NCI-H1092 (cell line): Measurements from ENCODE around the gene MIAT.
"Not testable (repeated sequence)": the region's sequence is repeated elsewhere in the genome, so short reads cannot be mapped to it uniquely, and the experiment has no call there.

Experiments
- DNase-seq: peaks from one replicate; lab custom pipeline; 2025; lab: John Stamatoyannopoulos, UW

MIAT gene

DNA sequence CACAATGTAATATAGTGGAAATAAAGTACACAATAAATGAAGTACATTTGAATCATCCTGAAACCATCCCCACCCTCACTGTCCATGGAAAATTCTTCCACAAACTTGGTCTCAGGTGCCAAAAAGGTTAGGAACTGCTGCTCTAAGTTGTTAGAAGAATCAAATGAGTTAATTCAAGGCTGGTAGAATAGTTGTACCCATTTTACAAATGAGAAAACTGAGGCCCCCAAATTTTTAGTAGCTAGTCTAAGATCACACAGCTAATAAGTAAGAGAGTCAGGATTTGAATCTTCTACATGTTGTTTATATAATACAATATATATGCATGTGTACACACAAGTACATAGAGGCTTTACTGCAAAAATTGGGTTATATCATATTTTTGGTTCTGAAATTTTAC lies 43.1 kb downstream of the MIAT start:
- DNase-seq = no peak

DNA sequence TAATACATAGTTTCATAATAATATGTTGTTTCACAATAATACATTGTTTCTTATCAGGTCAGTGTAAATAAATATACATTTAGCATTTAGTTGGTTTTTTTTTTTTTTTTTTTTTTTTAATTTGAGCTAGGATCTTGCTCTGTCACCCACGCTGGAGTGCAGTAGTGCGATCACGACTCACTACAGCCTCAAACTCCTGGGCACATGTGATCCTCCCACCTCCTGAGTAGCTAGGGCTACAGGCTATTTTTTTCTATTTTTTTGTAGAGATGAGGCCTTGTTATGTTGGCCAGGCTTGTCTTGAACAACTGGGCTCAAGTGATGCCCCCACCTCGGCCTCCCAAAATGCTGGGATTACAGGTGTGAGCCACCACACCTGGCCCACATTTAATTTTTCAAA lies 43.5 kb downstream of the MIAT start:
- no peak for DNase-seq

DNA sequence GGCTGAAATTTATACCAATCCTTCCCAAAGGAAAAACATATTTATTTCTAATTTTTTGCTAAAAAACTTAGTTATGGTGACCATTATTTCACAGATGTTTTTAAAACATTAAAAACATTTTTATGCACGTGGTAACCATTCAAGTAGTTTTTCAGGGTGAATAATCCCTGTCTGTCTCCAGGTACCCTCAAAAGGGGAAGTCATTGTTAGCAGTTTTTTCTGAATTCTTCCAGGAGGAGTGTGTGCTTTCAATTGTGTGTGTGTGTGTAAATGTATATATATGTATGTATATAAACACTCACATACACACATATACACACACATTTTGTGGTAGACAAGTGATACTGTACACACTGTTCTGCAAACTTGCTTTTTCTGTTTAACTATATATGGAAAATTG lies 43.9 kb downstream of the MIAT start:
- DNase-seq = no peak

DNA sequence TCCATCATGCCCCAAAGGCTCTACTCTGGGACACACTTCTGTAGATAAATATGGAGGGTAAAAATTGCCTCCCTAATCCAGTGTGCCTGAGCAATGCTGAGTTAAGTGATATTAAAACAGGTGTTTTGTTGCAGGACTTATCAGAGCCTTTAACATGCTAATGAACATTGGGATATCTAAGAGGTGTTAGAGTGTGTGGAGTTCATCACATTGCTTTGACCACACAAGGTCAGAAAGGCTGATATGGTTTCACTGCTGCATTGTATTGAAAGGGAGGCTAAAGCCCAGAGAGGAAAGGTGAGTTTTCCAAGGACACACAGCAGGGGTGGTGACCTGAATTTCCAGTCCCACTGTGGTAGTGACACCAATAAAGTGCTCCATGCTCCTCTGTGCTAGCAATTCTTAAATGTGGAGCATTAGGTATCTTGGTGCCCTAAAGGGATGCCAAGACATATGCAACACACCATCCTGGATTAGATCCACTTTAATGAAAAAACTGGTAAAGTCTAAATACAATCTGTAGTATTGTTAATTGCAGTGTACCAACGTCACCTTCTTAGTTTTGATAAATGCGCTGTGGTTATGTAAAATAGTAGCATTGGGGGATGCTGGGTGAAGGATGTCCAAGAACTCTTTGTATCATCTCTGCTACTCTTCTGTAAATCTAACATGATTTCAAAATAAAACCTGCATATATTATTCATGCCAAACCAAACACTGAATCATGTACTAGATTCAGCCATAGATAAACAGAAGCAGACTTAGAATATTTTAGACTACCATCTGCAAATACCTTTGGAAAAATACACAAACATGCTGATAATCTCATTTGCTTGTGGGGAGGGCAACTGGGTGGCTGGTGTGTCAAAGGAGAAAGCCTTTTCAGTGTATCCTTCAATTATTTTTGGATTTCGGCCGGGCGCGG lies 45.8 kb downstream of the MIAT start:
- no peak for DNase-seq

DNA sequence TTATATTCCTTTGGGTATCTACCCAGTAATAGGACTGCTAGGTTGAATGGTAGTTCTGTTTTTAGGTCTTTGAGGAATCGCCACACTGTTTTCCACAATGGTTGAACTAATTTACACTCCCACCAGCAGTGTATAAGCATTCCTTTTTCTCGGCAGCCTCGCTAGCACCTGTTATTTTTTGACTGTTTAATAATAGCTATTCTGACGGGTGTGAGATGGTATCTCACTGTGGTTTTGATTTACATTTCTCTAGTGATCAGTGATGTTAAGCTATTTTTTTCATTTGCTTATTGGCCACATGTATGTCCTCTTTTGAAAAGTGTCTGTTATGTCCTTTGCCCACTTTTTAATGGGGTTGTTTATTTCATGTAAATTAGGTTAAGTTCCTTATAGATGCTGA lies 48.0 kb downstream of the MIAT start:
- DNase-seq = not testable (repeated sequence)

DNA sequence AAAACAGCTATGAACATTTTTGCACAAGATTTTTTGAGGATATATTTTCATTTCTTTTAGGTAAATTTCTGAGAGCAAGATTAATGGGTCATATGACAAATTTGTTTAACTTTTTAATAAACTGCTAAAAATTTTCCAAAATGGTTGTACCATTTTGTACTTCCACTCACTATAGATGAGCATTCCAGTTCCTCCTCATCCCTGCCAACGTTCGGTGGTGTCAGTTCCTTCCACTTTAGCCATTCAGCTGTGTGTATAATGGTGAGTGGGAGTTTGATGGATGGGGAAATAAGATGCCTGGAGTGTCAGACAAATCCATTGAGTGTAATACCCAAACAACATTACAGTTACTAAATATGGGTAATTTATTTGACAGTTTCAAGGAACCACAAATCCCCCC lies 49.7 kb downstream of the MIAT start:
- DNase-seq = no peak

DNA sequence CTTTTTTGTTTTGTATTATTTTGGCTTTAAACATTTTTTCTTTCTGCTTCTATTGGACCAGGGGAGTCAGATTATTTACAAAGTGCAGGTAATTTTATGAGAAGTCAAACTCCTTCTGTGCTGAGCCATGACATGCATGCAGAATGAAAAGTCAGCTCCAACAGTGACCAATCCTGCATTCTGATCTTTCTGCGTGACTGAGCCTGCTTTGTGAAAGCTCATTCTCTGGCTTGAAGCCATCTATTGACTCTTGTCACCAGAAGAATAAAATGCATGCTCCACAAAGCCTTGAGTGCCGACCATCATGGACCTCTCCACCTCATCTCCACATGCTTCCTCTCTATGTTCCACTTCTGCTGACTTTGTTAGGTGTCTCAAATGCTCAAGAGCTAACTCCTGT lies 50.2 kb downstream of the MIAT start:
- no peak for DNase-seq

DNA sequence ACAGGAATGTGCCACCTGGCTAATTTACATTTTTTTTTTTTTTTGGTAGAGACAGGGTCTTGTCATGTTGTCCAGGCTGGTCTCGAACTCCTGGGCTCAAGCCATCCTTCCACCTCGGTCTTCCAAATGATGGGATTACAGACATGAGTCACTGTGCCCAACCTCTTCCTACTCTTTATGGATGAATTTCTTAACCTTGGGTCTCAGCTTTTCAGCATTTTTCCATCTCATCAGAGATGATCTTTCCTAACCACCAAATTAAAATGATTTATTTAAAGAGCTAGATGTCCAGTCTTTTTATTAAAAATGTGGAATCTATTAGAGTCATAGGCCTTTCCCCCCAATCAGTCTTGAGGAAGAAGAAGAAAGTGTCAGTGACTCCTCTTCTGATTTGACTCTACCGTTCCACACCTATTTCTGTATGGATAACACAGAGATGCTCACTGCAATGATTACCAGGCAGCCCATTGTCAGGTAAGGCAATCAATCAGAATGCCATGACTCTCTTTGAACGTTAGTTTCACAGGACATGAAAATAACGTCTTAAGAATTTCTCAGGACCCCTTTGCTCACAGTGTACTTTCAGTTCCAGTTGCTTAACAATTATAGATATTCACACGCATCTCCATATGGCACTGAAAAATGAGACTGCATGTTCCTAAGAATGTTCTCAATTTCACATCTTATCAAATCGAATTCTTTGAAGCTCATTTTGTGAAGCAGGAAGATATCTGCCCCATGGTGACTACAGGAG lies 51.0 kb downstream of the MIAT start:
- DNase-seq = no peak

DNA sequence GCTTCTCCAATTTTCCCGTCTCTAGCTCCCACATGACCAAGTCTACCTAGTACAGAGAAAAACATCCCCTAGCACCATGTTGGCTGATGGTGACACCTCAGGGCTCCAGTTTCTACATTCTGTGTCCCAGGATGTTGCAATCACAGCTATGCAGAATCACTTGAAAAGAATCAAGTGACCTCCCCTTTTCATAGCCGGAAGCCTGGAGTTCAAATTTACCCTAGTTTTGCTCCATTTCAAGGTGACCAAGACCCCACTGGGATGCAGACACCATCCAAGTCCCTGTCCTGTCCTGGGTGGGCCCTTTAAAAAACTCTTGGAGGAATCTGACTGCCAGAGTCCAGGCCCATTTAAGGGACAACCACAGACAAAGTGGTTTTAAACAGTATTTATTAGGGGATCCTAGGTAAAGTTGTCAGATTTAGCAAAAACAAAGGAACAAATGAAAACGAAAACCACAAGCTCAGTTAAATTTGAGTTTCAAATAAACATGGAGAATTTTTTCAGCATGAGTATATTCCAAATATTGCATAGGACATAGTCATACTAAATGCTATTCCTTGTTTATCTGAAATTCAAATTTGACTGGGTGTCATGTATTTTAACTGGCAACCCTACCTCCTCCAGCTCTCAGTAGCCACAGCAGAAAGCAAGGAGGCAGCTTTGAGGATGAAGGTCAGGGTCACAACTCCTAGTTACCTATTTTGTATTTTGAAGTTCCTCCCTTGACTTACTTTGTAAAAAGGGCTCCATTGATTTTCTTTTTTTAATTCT lies 52.4 kb downstream of the MIAT start:
- DNase-seq = no peak

DNA sequence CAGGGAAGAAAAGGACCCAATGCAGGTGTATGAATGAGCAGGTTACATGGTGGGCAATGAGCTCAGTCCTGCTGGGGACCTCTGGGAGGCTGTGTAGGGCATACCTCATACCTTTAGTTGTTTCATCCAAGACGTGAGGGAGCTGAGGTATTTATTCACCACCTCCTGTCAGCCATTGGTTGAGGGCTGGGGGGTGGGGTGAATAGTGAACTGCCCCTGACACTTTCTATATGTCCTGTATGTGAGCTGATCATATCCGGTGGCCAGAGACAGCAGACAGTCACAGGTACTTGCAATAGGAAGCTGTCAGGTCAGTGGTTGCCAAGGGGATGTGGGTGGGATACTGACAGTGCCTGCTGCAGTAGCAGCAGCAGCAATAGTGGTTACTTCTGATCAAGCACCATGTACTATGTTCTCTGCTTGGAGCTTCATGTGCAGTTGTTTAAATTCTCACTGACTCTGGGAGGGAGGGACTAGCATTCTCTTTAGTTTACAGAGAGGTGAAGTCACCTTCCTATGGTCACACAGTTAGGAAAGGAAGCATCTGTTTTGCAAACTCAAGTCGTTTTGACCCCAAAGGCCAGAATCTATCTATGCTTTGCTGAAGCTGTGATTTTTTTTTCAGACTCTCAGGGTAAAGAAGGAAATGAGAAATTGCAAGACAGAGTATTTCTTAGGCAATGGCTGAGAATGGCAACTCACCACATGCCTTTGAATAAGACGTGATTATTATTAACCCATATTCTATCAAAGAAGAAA lies 54.0 kb downstream of the MIAT start:
- no peak for DNase-seq

DNA sequence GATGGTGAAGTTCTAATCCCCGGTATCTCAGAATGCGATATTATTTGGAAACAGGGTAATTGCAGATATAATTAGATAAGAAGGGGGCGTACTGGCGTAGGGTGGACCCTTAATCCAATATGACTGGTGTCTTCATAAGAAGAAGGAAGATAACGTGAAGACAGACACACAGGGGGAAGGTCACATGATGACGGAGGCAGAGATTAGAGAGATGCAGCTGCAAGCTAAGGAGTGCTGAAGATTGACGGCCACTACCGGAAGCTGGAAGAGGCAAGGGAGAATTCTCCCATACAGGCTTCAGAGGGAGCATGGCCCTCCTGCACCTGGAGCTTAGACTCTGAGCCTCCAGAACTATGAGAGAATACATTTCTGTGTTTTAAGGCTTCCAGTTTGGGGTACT lies 54.8 kb downstream of the MIAT start:
- DNase-seq = no peak

DNA sequence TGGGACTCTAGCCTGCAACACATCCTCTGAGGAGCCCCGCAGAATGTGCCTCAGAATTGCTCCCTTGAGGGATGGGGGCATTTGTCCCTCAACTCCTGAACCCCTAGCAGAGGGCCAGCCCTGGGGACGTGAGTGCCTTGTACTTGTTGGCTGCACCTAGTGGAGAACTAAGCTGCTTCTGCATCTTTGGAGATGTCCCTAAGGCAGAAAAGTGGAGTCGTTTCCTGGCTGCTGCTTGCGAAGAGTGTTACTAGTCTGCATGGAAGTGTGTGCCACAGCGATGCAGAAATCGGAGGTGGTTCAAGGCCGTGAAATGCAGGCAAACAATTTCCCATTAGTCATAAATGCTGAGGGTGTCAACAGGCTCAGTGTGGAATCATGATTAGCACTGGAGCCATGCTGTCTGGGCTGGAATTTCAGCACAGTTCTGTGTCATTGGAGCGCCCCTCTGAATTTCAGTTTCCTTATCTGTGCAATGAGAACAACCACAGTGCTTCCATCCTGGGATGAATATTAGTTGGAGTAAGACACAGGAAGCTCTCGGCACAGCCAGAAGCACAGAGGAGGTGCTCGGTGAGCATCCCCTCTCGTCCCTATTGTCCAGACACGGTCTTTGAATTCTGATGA lies 56.5 kb downstream of the MIAT start:
- no peak for DNase-seq

DNA sequence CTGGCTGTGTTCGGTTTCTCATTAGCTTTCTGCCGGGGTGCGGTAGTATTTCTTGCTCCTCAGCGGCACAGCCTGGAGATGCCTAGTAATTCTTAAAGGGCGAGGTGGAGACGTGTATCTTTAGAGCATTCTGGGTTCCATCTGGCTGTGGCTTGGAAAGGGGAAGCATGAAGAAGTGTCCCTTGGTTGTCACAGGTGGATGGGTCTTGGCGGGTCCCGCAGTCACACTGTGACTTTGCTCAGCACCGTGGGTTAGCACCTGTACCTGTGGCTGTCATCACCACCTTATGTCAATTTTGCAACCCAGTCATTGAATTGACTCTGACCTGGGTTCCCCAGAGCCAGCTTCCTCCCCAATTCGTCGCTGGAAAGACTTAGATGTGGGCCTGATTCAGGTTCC lies 57.6 kb downstream of the MIAT start:
- no peak for DNase-seq

DNA sequence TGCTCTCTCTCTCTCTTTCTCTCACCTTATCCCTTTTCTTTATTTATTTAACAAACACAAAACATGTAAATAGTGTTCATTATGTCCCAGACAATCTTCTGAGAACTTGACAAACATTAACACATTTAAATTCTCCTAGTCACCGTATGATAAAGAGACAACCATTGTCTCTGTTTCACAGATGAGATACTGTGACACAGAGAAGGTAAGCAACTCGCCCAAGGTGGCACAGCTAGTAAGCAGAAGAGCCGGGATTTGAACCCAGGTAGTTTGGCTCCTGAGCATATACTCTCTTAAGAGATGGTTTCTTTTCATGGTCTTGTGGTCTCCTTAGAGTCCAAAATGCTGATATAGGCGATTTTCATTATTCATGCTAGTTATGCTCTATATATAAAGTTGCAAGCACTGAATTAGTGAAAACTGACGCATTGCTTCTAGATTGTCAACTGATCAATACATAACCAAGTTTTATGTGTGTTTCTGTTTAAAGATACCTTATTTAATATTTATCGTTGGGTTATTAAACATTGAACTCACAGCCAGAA lies 58.1 kb downstream of the MIAT start:
- DNase-seq = no peak

DNA sequence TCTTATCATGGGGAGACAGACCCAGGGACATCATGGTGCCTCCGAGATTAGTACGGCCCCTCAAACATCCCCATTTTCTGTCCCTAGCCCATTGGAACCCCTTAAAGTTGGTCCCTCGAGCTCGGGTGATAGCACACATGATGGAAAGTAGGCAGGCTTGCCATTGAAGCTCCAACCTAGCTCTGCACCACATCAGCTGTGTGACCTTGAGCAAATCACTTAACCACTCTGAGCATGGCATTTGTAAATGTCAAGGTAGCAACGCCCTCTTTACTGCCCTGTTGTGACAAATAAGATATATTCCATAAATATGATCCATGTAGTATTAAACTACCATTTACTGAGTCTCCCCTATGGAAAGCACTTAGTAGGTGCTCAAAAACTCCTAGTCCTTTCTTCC lies 61.1 kb downstream of the MIAT start:
- DNase-seq = no peak

DNA sequence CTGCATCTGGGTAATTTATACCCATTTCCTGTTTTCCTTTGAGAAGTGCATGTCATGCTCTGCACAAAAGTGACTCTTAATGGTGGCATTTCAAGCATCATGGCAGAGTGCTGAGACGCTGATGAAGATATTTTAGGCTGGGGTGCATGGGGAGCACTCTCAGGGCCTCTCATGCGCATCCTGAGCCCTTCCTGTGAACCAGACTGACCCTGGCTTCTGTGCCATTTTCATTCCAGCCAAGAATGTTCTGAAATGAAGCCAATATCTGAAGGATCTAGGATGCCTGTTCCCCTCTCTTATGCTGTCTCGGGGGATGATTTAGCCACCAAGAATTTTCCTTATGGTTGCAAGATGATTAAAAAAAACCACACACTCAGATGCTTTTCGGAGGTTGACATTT lies 61.5 kb downstream of the MIAT start:
- no peak for DNase-seq

DNA sequence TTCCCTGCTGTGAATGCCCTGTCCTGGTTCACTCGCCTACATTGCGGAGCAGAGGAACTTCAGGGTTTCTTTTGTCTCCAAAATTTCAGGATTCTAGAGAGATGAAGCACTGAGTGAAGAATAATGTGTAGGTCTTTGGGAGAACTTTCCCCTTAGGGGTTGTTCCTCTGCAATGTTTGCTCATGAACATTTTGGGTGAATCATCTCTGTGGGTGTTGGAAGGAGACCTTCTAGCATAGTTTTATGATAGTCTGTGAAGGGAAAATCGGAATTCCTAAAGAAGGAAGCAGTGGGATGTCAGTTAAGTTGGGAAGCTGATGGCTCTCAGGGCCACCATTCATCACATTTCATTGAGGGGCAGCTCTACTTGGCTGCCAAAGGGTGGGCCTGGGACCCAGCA lies 64.8 kb downstream of the MIAT start:
- no peak for DNase-seq

DNA sequence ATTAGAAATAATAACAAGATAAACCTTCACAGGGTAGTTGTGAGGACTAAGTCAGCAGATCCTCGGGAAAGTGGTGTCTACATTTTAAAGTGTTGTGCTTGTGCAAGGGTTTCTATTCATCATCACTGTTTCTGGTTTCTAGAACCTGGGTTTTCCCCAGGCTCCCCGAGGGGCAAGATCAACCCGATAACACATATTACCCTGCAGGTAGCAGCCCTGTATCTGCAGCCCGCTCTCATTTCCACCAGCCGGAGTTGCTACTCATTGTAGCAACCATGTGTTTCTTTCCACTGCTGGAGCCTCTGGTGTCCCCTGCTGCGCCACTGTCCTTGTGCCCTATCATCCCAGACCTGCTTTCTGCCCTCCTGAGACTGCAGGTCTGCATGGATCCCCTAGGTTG lies 67.0 kb downstream of the MIAT start:
- DNase-seq = no peak

DNA sequence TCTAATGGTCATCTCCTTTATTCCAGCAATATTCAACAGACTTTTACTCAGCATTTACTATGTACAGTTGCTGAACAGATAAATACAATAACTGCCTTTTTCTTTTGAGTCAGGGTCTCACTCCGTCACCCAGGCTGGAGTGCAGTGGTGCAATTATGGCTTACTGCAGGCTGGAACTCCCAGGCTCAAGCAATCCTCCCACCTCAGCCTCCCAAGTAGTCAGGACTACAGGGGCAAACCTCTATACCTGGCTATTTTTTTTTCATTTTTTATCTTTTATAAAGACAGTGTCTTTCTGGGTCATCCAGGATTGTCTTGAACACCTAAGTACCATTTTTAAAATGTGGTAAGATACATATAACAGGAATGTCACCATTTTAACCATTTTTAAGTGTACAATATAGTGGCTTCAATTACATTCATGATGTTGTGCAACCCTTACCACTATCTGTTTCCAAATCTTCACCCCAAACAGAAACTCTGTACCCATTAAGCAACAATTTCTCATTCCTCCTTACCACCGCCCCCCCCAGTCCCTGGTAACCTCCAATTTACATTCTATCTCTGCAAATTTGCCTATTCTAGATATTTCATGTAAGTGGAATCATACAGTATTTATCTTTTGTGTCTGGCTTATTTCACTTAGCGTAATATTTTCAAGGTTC lies 67.8 kb downstream of the MIAT start:
- no peak for DNase-seq
